Left forelimb (tissue), 1 donor: ENCODE results near the gene CRADD.
"Not testable (repeated sequence)": the region's sequence is repeated elsewhere in the genome, so short reads cannot be mapped to it uniquely, and the experiment has no call there.

ENCODE experiments used
- DNase-seq: peaks from one replicate; pipeline ENCODE4 v3.0.0-alpha.2; 2018; ENCODE audit warnings: low spot score

CRADD gene

GRCh38 chr12:93677195-93678064, at the start of gene CRADD:
CRADD (plus strand) TSS chr12:93677375.
- DNase-seq = peak; percentile 89

- no peak for DNase-seq
Measured at GRCh38 chr12:93632383-93632782, 44.8 kb upstream of the CRADD start.

GRCh38 chr12:93634416-93634815, 42.8 kb upstream of the CRADD start:
- no peak for DNase-seq

GRCh38 chr12:93636708-93637107, 40.5 kb upstream of the CRADD start:
- no peak for DNase-seq

- no peak for DNase-seq
Measured at GRCh38 chr12:93638095-93638494, 39.1 kb upstream of the CRADD start.

GRCh38 chr12:93638954-93639353, 38.2 kb upstream of the CRADD start:
- no peak for DNase-seq

- no peak for DNase-seq
Measured at GRCh38 chr12:93639406-93639805, 37.8 kb upstream of the CRADD start.

GRCh38 chr12:93641380-93641779, 35.8 kb upstream of the CRADD start:
- DNase-seq = not testable (repeated sequence)

- DNase-seq = no peak
Measured at GRCh38 chr12:93642751-93643150, 34.4 kb upstream of the CRADD start.

GRCh38 chr12:93645702-93646101, 31.5 kb upstream of the CRADD start:
- DNase-seq = no peak

- no peak for DNase-seq
Measured at GRCh38 chr12:93650626-93651025, 26.5 kb upstream of the CRADD start.

GRCh38 chr12:93653079-93653478, 24.1 kb upstream of the CRADD start:
- no peak for DNase-seq

- DNase-seq = no peak
Measured at GRCh38 chr12:93653712-93654111, 23.5 kb upstream of the CRADD start.

GRCh38 chr12:93654421-93654820, 22.8 kb upstream of the CRADD start:
- no peak for DNase-seq

- DNase-seq = no peak
Measured at GRCh38 chr12:93657071-93657470, 20.1 kb upstream of the CRADD start.

- no peak for DNase-seq
Measured at GRCh38 chr12:93661021-93661420, 16.2 kb upstream of the CRADD start.

GRCh38 chr12:93663006-93663728, 14.0 kb upstream of the CRADD start:
- no peak for DNase-seq

GRCh38 chr12:93663729-93664084, 13.5 kb upstream of the CRADD start:
- DNase-seq = no peak

- DNase-seq = no peak
Measured at GRCh38 chr12:93664573-93665138, 12.5 kb upstream of the CRADD start.

GRCh38 chr12:93667672-93668071, 9.5 kb upstream of the CRADD start:
- no peak for DNase-seq

GRCh38 chr12:93668919-93669418, 8.2 kb upstream of the CRADD start:
- no peak for DNase-seq

GRCh38 chr12:93669452-93669851, 7.7 kb upstream of the CRADD start:
- DNase-seq = no peak

GRCh38 chr12:93670104-93670503, 7.1 kb upstream of the CRADD start:
- DNase-seq = no peak
